ENCODE data around the gene GSDMA. TPM values are rescaled to one million over a fixed set of nuclear protein-coding genes. Genes with fewer than 3 reads are reported as not detected.

GSDMA gene
- total and polyA plus RNA-seq, 4 donors, result 0.26 to 0.91 (median 0.33) TPM; not detected in 1

- no peaks in the 10 kb centered on the region for H3K27me3 ChIP-seq (ENCODE audit: control insufficient read depth in 3 of 3, insufficient read depth in 3 of 3, low read length in 2 of 3)
- ATAC-seq (ENCODE audit: insufficient read depth, low FRiP score), result no peak
- no peaks in the 10 kb centered on the region for H3K9me3 ChIP-seq (ENCODE audit: control insufficient read depth in 4 of 4, insufficient read depth in 3 of 4, low read length in 3 of 4)
- no peak for TF ChIP-seq CTCF (IDR thresholded peaks at IDR 0.05; ENCODE audit: control extremely low read depth, extremely low read depth)
- H3K4me1 ChIP-seq (ENCODE audit: control insufficient read depth in 5 of 5, insufficient read depth in 5 of 5, low read length in 5 of 5), result peaks cover 0 to 53% (median 15%) of the 10 kb centered on the region in 5 donors
- H3K9ac ChIP-seq (ENCODE audit: insufficient read depth in 1 of 2, low read length in 2 of 2), result peak overlapping the region in 1 of 2 donors; percentile 26
- no peak overlapping the region for H3K4me3 ChIP-seq
- DNase-seq, result peak in 1 of 3 donors; percentile 40
- whole genome bisulfite sequencing, 2 donors, result 35 to 53% methylated on average over 18 of the region's 18 CpGs
- peak overlapping the region in 1 of 2 donors; percentile 82 for H3K27ac ChIP-seq (ENCODE audit: low read depth in 1 of 2, low read length in 1 of 2)
- peaks cover 0 to 5% (median 1%) of the 10 kb centered on the region in 4 donors for H3K36me3 ChIP-seq (ENCODE audit: control insufficient read depth in 4 of 4, insufficient read depth in 4 of 4, low read length in 4 of 4)
Observed at GRCh38 chr17:40014375-40014980, 51.7 kb downstream of the GSDMA start.

GRCh38 chr17:40015005-40015997 lies 52.5 kb downstream of the GSDMA start, which contains the start of gene CSF3:
CSF3 (plus strand) TSS chr17:40015440; CDS start chr17:40015475, 35 bp downstream.
- Histone ChIP-seq H3K36me3 (ENCODE audit: control insufficient read depth in 4 of 4, insufficient read depth in 4 of 4, low read length in 4 of 4) (peaks cover 2 to 14% (median 6%) of the 10 kb centered on the region in 4 donors), H3K9ac (ENCODE audit: insufficient read depth in 1 of 2, low read length in 2 of 2) (peak within 1 kb of the TSS in 1 of 2 donors; percentile 26), H3K27me3 (ENCODE audit: control insufficient read depth in 3 of 3, insufficient read depth in 3 of 3, low read length in 2 of 3) (no peaks in the 10 kb centered on the region), H3K4me3 (peak within 1 kb of the TSS; percentile 4), H3K4me1 (ENCODE audit: control insufficient read depth in 5 of 5, insufficient read depth in 5 of 5, low read length in 5 of 5) (peaks cover 0 to 58% (median 16%) of the 10 kb centered on the region in 5 donors), H3K9me3 (ENCODE audit: control insufficient read depth in 4 of 4, insufficient read depth in 3 of 4, low read length in 3 of 4) (no peaks in the 10 kb centered on the region), H3K27ac (ENCODE audit: low read depth in 1 of 2, low read length in 1 of 2) (peak within 1 kb of the TSS in 1 of 2 donors; percentile 82)
- TF ChIP-seq CTCF (IDR thresholded peaks at IDR 0.05; ENCODE audit: control extremely low read depth, extremely low read depth), result no peak
- 34 to 37% methylated on average over 20 of the region's 20 CpGs for WGBS, 2 donors
- no peak for ATAC-seq (ENCODE audit: insufficient read depth, low FRiP score)
- peak; percentile 42 to 58 (median 56) for DNase-seq

GRCh38 chr17:40015998-40016985 lies 53.5 kb downstream of the GSDMA start:
- Histone ChIP-seq H3K27ac (ENCODE audit: low read depth in 1 of 2, low read length in 1 of 2) (peak overlapping the region in 1 of 2 donors; percentile 80), H3K9ac (ENCODE audit: insufficient read depth in 1 of 2, low read length in 2 of 2) (no peak overlapping the region), H3K36me3 (ENCODE audit: control insufficient read depth in 4 of 4, insufficient read depth in 4 of 4, low read length in 4 of 4) (peaks cover 2 to 14% (median 8%) of the 10 kb centered on the region in 4 donors), H3K4me3 (peak overlapping the region; percentile 4), H3K9me3 (ENCODE audit: control insufficient read depth in 4 of 4, insufficient read depth in 3 of 4, low read length in 3 of 4) (no peaks in the 10 kb centered on the region), H3K4me1 (ENCODE audit: control insufficient read depth in 5 of 5, insufficient read depth in 5 of 5, low read length in 5 of 5) (peaks cover 0 to 58% (median 18%) of the 10 kb centered on the region in 5 donors), H3K27me3 (ENCODE audit: control insufficient read depth in 3 of 3, insufficient read depth in 3 of 3, low read length in 2 of 3) (no peaks in the 10 kb centered on the region)
- ATAC-seq (ENCODE audit: insufficient read depth, low FRiP score), result no peak
- DNase-seq, result peak in 1 of 3 donors; percentile 13
- WGBS, 2 donors, result 72 to 81% methylated on average over 26 of the region's 26 CpGs
- TF ChIP-seq CTCF (IDR thresholded peaks at IDR 0.05; ENCODE audit: control extremely low read depth, extremely low read depth), result no peak

All from lung (tissue), 12 donors.